Endometrial microvascular endothelial cells (primary cell): ENCODE data around the gene POLR3K. TPM values are rescaled to one million over a fixed set of nuclear protein-coding genes. Genes with fewer than 3 reads are reported as not detected.
"Not testable (repeated sequence)": the region's sequence is repeated elsewhere in the genome, so short reads cannot be mapped to it uniquely, and the experiment has no call there.

Experiments
- in situ Hi-C: cut with HindIII; loops from 2 replicates; pipeline ENCODE4 v1.10.0; 2017; ENCODE audit warnings: low sequenced_read_pairs, low pct_unique_long_range_greater_than_20kb; ENCODE audit errors: inconsistent ontology term
- total RNA-seq: library from RNA; depleted of rRNA; stranded (reverse); fragments of >200 nt; gene quantifications from one replicate; pipeline ENCODE4 v1.2.3, GENCODE V29; 2015; ENCODE audit errors: inconsistent ontology term

POLR3K gene
- total RNA-seq, 1 donor from 2014 or later = 7.0 TPM

DNA sequence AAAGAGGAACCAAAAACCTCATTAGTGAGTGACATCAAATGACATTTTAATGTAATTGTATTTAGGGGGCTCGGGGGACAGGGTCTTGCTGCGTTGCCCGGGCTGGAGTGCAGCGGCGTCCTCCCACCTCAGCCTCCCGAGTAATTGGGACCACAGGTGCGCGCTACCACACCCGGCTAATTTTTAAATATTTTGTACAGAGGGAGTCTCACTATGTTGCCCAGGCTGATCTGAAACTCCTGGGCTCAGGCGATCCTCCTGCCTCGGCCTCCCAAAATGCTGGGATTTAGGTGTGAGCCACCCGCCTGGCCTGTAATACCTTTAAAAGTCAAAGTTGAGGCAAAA lies 801 bp upstream of the POLR3K start:
- in situ Hi-C loops = no loop called here

DNA sequence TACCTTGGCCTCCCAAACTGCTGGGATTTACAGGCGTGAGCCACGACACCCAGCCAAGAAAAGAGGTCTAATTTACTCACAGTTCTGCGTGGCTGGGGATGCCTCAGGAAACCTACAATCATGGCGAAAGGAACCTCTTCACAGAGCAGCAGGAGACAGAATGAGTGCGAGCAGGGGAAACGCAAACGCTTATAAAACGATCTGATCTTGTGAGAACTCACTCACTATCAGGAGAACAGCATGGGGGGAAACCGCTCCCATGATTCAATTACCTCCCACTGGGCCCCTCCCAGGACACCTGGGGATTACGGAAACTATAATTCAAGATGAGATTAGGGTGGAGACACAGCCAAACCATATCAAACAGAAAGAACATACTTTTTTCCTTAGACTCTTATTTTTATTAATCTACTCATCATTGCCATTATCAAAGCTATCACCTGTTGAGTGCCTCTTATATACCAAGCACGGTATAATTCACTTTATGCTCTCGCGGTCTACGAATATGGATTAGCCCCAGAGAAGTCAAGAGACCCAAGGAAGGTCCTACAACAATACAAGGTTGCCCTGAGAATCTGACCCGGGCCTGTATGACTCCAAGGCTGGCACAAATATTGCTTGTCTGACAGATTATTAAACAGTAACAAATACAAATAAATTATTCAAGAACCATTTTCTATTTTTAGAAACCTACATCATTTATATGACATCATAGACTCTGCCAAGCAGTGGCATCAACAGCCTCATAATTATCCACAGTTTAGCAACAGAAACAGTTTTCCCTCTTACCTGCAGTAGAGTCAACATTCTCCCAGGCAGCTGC lies 2.4 kb downstream of the POLR3K start:
- in situ Hi-C loops = no loop called here

- in situ Hi-C loops = no loop called here
These were observed 6.2 kb downstream of the POLR3K start for GRCh38 chr16:47234-47633.

DNA sequence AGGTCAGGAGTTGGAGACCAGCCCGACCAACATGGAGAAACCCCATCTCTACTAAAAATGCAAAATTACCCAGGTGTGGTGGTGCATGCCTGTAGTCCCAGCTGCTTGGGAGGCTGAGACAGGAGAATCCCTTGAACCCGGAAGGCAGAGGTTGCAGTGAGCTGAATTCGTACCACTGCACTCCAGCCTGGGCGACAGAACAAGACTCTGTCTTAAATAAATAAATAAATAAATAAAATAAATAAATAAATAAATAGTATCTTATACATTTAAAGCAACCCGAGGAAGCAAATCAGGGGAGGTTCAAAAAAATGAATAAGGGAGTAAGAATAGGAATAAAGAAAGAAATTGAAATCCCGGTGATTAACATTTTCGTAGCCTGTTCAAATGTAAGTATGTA lies 6.9 kb downstream of the POLR3K start:
- in situ Hi-C loops = not testable (repeated sequence)

DNA sequence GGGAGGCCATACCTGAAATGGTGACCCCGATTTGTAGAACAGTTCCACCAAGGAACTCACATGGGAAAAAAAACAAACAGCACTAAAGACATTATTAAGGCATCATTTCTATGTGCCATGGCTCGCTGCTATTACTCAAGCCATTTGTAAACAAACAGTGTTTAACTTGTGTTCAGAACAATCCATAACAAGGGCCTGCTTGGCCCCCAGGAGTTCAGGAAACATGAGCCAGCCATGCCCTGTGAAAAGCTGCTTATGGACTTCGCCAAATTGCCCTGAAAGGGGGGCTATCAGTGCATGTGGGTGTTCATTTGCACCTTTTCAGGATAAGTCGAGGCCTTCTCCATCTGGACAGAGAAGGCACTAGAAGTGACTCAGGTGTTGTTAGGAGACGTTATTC lies 8.0 kb downstream of the POLR3K start:
- in situ Hi-C loops = no loop called here

- in situ Hi-C loops = no loop called here
These were observed 8.8 kb downstream of the POLR3K start for GRCh38 chr16:44655-45054.

GRCh38 chr16:43294-43693 lies 10.1 kb downstream of the POLR3K start:
- in situ Hi-C loops = no loop called here

GRCh38 chr16:42691-43090 lies 10.7 kb downstream of the POLR3K start:
- in situ Hi-C loops = no loop called here

- in situ Hi-C loops = no loop called here
These were observed 11.3 kb downstream of the POLR3K start for GRCh38 chr16:42069-42457.

- in situ Hi-C loops = no loop called here
These were observed 11.9 kb downstream of the POLR3K start for GRCh38 chr16:41439-42068.

GRCh38 chr16:38941-39892 lies 14.2 kb downstream of the POLR3K start:
- in situ Hi-C loops = no loop called here

GRCh38 chr16:38206-38605 lies 15.2 kb downstream of the POLR3K start:
- in situ Hi-C loops = not testable (repeated sequence)

GRCh38 chr16:37511-37910 lies 15.9 kb downstream of the POLR3K start:
- in situ Hi-C loops = no loop called here

DNA sequence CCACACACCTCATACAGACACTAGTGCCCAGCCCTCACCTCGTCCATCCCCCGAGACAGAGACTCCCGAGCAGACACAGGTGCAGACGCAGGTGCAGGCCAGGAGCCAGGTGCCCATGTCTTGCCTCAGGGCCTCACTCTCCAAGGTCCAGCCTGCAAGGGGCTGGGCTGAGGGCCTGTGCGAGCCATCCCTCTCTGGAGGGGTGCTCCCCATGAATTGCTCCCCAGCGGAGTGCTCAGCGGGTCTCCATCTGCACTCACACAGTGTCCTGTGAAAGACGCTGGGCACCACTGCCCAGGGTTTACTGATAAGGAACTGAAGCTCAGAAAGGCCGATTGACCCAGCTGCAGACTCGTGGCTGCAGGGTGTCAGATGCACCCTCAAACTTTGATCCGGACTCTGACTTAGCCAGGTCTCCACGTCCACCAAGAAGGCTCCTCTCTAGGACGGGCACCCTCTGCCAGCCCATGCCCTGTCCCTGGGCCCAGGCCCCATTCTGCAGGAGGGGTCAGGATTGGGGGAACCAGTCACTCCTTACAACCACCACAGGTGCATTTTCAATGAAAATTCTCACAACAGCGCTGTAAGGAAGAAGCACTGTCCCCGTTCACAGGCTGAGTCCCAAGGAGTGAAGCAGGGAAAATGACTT lies 16.9 kb downstream of the POLR3K start:
- in situ Hi-C loops = no loop called here

GRCh38 chr16:35678-36305 lies 17.6 kb downstream of the POLR3K start:
- in situ Hi-C loops = no loop called here

GRCh38 chr16:35011-35677 lies 18.3 kb downstream of the POLR3K start:
- in situ Hi-C loops = no loop called here

DNA sequence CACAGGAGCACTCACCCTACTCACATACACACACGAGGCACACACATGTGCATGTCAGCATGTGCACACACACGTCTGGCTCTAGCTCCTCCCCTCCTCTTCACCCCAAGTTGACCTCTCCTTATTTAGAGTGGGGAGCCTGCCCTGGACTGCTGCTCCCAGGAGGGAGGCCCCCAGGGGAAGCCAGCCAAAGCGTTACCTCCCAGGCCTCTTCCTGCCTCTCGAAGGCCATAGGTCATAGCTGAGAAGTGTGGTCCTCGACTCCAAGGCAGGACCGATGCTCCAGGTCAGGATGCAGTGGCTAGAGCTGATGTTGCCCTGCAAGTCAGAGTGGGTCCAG lies 18.8 kb downstream of the POLR3K start:
- in situ Hi-C loops = no loop called here

DNA sequence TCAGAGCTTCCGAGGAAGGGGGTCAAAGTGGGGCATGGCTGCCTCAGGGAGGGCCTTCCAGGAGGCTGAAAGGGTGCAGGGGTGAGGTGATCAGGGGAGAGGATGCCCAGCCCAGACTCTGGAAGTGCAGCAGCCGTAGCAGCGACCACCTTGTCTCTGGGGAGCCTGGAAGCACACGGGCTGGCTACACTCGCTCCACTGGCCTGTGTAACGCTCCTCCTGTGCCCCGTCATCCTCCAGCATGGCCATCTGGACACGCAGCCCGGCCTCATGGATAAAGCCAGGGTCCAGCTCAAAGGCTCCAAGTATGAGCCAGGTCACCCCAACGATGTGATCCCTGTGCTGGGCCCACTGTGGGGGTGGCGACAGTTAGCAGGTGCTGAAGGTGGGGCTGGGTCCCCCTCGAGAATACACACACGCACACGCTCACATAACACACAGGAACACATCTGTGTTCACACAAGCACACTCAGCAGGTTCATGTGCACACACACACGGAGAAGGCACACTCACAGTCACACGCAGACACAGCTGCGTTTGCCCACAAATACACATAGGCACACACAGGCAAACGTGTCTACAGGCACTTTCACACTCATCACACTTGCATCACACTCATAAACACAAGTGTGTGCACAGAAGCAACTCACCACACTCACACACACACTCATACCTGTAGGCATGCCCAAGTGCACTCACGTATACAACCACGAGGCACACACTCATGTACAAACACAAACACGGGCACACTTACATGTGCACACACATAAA lies 19.3 kb downstream of the POLR3K start:
- in situ Hi-C loops = no loop called here
